ENCODE data around the gene THNSL1. TPM values are rescaled to one million over a fixed set of nuclear protein-coding genes. Genes with fewer than 3 reads are reported as not detected.
A peak's percentile ranks its signal among the peaks of the same experiment; 100 is the strongest.

Gene THNSL1
- total RNA-seq, 3 donors from 2014 or later, result 2.2 to 3.7 (median 3.2) TPM

- intact Hi-C loops (cut with DNase I, micrococcal nuclease), result no loop called here
- ATAC-seq, result no peak
Observed at GRCh38 chr10:24971374-24971773, 45.0 kb upstream of the THNSL1 start.

DNA sequence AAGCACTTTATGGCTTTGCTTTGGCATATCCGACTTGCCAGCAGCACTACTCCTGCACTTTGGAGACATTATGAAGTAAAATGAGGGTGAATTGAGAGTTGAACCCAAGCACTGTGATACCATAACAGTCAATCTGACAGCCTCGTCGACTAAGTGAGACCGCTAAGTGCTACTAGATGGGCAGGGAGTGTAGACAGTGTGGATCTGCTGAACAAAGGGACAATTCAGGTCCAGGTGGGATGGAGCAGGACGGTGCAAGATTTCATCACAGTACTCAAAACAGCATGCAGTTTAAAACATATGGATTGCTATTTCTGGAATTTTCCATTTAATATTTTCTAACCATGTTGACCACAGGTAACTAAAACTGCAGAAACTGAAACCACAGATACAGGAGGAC, 43.2 kb upstream of the THNSL1 start:
- no peaks in the 10 kb centered on the region for H3K4me1 ChIP-seq (ENCODE audit: low read depth)
- intact Hi-C loops (cut with DNase I, micrococcal nuclease), result no loop called here
- no peak overlapping the region for H3K4me3 ChIP-seq
- H3K9me3 ChIP-seq, result no peaks in the 10 kb centered on the region
- no peaks in the 10 kb centered on the region for H3K36me3 ChIP-seq (ENCODE audit: low read depth)
- TF ChIP-seq CTCF (IDR thresholded peaks at IDR 0.05), result no peak
- no peak for ATAC-seq
- no peak for DNase-seq

More at GRCh38 chr10:24971374-24971773, 45.0 kb upstream of the THNSL1 start:
- Histone ChIP-seq H3K4me1 (ENCODE audit: low read depth) (no peaks in the 10 kb centered on the region), H3K4me3 (no peak overlapping the region), H3K9me3 (no peaks in the 10 kb centered on the region), H3K36me3 (ENCODE audit: low read depth) (no peaks in the 10 kb centered on the region)
- no peak for TF ChIP-seq CTCF (IDR thresholded peaks at IDR 0.05)
- DNase-seq, result no peak

GRCh38 chr10:24974976-24975375, 41.4 kb upstream of the THNSL1 start:
- DNase-seq, result no peak
- ATAC-seq, result peak; percentile 37
- no peak for TF ChIP-seq CTCF (IDR thresholded peaks at IDR 0.05)
- H3K36me3 ChIP-seq (ENCODE audit: low read depth), result no peaks in the 10 kb centered on the region
- H3K9me3 ChIP-seq, result no peaks in the 10 kb centered on the region
- intact Hi-C loops (cut with DNase I, micrococcal nuclease), result no loop called here
- no peak overlapping the region for H3K4me3 ChIP-seq
- H3K4me1 ChIP-seq (ENCODE audit: low read depth), result no peaks in the 10 kb centered on the region

GRCh38 chr10:24979685-24980084, 36.7 kb upstream of the THNSL1 start:
- DNase-seq (no peak), ATAC-seq (no peak)
- intact Hi-C loops (cut with DNase I, micrococcal nuclease), result no loop called here
- H3K4me1 ChIP-seq (ENCODE audit: low read depth), result no peaks in the 10 kb centered on the region
- no peak overlapping the region for H3K4me3 ChIP-seq
- no peak for TF ChIP-seq CTCF (IDR thresholded peaks at IDR 0.05)
- H3K36me3 ChIP-seq (ENCODE audit: low read depth), result no peaks in the 10 kb centered on the region
- H3K9me3 ChIP-seq, result no peaks in the 10 kb centered on the region

DNA sequence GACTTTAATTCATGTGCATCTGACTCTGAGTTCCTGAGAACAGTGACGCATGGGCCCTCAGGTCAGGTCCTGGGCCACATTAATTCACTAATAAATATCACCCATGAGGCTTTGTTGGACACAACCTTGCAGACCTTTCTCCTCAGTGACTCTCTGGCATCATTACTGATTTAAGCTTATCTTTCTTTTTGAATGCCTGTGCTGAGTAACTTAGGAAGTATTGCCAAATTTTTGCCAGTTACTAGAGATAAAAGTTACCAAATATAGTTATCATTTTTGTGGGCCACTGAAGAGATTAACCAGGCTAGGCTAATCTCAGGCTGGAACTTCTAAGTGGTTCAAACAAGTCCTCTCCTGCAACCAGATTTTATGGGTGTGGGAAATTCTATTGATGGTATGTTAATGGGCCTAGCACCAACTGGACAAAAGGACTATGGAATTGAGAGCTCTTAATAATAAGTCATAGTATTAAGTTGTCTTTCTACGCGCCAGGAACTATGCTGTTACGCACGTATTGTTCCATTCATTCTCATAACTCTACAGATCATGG, 35.2 kb upstream of the THNSL1 start:
- Histone ChIP-seq H3K4me1 (ENCODE audit: low read depth) (no peaks in the 10 kb centered on the region), H3K9me3 (no peaks in the 10 kb centered on the region), H3K4me3 (no peak overlapping the region), H3K36me3 (ENCODE audit: low read depth) (no peaks in the 10 kb centered on the region)
- intact Hi-C loops (cut with DNase I, micrococcal nuclease), result no loop called here
- ATAC-seq (no peak), DNase-seq (no peak)
- TF ChIP-seq CTCF (IDR thresholded peaks at IDR 0.05), result no peak

Measured in mucosa of descending colon (tissue), 3 donors.